ENCODE measurements around the gene FZD7. TPM values are rescaled to one million over a fixed set of nuclear protein-coding genes. Genes with fewer than 3 reads are reported as not detected.

FZD7 gene
- total RNA-seq, 1 experiment from 2014 or later = 4.8 TPM

GRCh38 chr2:202007015-202007982, 26.4 kb upstream of the FZD7 start:
- BruUV-seq (replicated peaks) = no TSS peak
- ChIA-PET CTCF (interaction anchor here (0.6 kb wide), 3 partner anchors 11 to 72 kb away, joined by 4 to 5 read pairs (median 5); no protein-coding TSS in a partner anchor), POLR2A (ENCODE audit: unreplicated experiment) (no interaction called here)
- no peak overlapping the region for H3K9ac ChIP-seq (ENCODE audit: low read length)
- intact Hi-C loops (cut with micrococcal nuclease) = no loop called here
- no peak overlapping the region for H2AFZ ChIP-seq (ENCODE audit: low read length)
- DNase-seq (no peak), ATAC-seq (no peak)
- no peaks in the 10 kb centered on the region for H3K9me2 ChIP-seq (replicated peaks; ENCODE audit: low read length)
- H3K79me2 ChIP-seq (ENCODE audit: low read length) = no peaks in the 10 kb centered on the region
- H3K4me3 ChIP-seq (ENCODE audit: low read length) = no peak overlapping the region
- TF ChIP-seq EZH2phosphoT487 (IDR thresholded peaks at IDR 0.05; ENCODE audit: borderline replicate concordance, low read length) (no peak), EZH2 (IDR thresholded peaks at IDR 0.05; ENCODE audit: low read length, unreplicated experiment) (no peak), CTCF (conservative IDR thresholded peaks at IDR 0.05; ENCODE audit: low read depth, low read length) (peak; percentile 30; the same call in 1 of the 2 replicates)
- no peaks in the 10 kb centered on the region for H3K36me3 ChIP-seq (ENCODE audit: low read depth, low read length)
- H3F3A ChIP-seq (ENCODE audit: low read length, unreplicated experiment) = no peaks in the 10 kb centered on the region
- no peaks in the 10 kb centered on the region for H3K9me3 ChIP-seq (ENCODE audit: low read length)
- no peak overlapping the region for H3K27ac ChIP-seq (ENCODE audit: low read length)
- no peaks in the 10 kb centered on the region for H4K20me1 ChIP-seq (ENCODE audit: low read length)
- H3K4me2 ChIP-seq (ENCODE audit: low read length) = no peak overlapping the region
- H3K4me1 ChIP-seq (ENCODE audit: insufficient read depth, low read length) = no peaks in the 10 kb centered on the region
- H3K27me3 ChIP-seq (ENCODE audit: low read length) = 0 out of 2 replicates have a peak, but pooled peaks cover 17% of the 10 kb centered on the region

GRCh38 chr2:202007983-202008354, 25.7 kb upstream of the FZD7 start:
- no TSS peak for BruUV-seq (replicated peaks)
- no peaks in the 10 kb centered on the region for H3K79me2 ChIP-seq (ENCODE audit: low read length)
- TF ChIP-seq CTCF (conservative IDR thresholded peaks at IDR 0.05; ENCODE audit: low read depth, low read length) (no peak), EZH2 (IDR thresholded peaks at IDR 0.05; ENCODE audit: low read length, unreplicated experiment) (no peak), EZH2phosphoT487 (IDR thresholded peaks at IDR 0.05; ENCODE audit: borderline replicate concordance, low read length) (no peak)
- no peak overlapping the region for H3K9ac ChIP-seq (ENCODE audit: low read length)
- H3K9me3 ChIP-seq (ENCODE audit: low read length) = no peaks in the 10 kb centered on the region
- H3K4me3 ChIP-seq (ENCODE audit: low read length) = no peak overlapping the region
- no peak overlapping the region for H3K4me2 ChIP-seq (ENCODE audit: low read length)
- DNase-seq = no peak
- no peak overlapping the region for H2AFZ ChIP-seq (ENCODE audit: low read length)
- H3K4me1 ChIP-seq (ENCODE audit: insufficient read depth, low read length) = no peaks in the 10 kb centered on the region
- H3F3A ChIP-seq (ENCODE audit: low read length, unreplicated experiment) = no peaks in the 10 kb centered on the region
- CTCF ChIA-PET = no interaction called here
- no peak overlapping the region for H3K27ac ChIP-seq (ENCODE audit: low read length)
- no peak for ATAC-seq
- no peaks in the 10 kb centered on the region for H3K9me2 ChIP-seq (replicated peaks; ENCODE audit: low read length)
- no peaks in the 10 kb centered on the region for H4K20me1 ChIP-seq (ENCODE audit: low read length)
- POLR2A ChIA-PET (ENCODE audit: unreplicated experiment) = no interaction called here
- intact Hi-C loops (cut with micrococcal nuclease) = no loop called here
- H3K36me3 ChIP-seq (ENCODE audit: low read depth, low read length) = no peaks in the 10 kb centered on the region
- H3K27me3 ChIP-seq (ENCODE audit: low read length) = 0 out of 2 replicates have a peak, but pooled peaks cover 17% of the 10 kb centered on the region

- Histone ChIP-seq H3K9ac (ENCODE audit: low read length) (no peak overlapping the region), H3K79me2 (ENCODE audit: low read length) (no peaks in the 10 kb centered on the region), H3K27ac (ENCODE audit: low read length) (no peak overlapping the region), H3K4me2 (ENCODE audit: low read length) (no peak overlapping the region), H3F3A (ENCODE audit: low read length, unreplicated experiment) (no peaks in the 10 kb centered on the region), H3K9me3 (ENCODE audit: low read length) (no peaks in the 10 kb centered on the region), H3K36me3 (ENCODE audit: low read depth, low read length) (no peaks in the 10 kb centered on the region), H2AFZ (ENCODE audit: low read length) (no peak overlapping the region), H3K4me3 (ENCODE audit: low read length) (no peak overlapping the region), H3K4me1 (ENCODE audit: insufficient read depth, low read length) (0 out of 2 replicates have a peak, but pooled peaks cover 3% of the 10 kb centered on the region), H3K27me3 (ENCODE audit: low read length) (0 out of 2 replicates have a peak, but pooled peaks cover 17% of the 10 kb centered on the region), H3K9me2 (replicated peaks; ENCODE audit: low read length) (no peaks in the 10 kb centered on the region), H4K20me1 (ENCODE audit: low read length) (no peaks in the 10 kb centered on the region)
- no peak for ATAC-seq
- ChIA-PET CTCF (no interaction called here), POLR2A (ENCODE audit: unreplicated experiment) (no interaction called here)
- intact Hi-C loops (cut with micrococcal nuclease) = no loop called here
- BruUV-seq (replicated peaks) = no TSS peak
- DNase-seq = no peak
- TF ChIP-seq CTCF (conservative IDR thresholded peaks at IDR 0.05; ENCODE audit: low read depth, low read length) (no peak), EZH2 (IDR thresholded peaks at IDR 0.05; ENCODE audit: low read length, unreplicated experiment) (no peak), EZH2phosphoT487 (IDR thresholded peaks at IDR 0.05; ENCODE audit: borderline replicate concordance, low read length) (no peak)
Measured at GRCh38 chr2:202009019-202009481, 24.6 kb upstream of the FZD7 start.

Measured in PC-3 (cell line).